ENCODE measurements around the gene OPRL1.
A peak's percentile ranks its signal among the peaks of the same experiment; 100 is the strongest.

Gene OPRL1

GRCh38 chr20:64056639-64056888 lies 23.3 kb upstream of the OPRL1 start (continued):
- TF ChIP-seq ZBTB8A (tag by site-specific recombination; IDR thresholded peaks at IDR 0.05) = no peak
- no peak for TF ChIP-seq ZSCAN30 (tag by site-specific recombination; IDR thresholded peaks at IDR 0.05)
- no peak for TF ChIP-seq ZNF26 (tag by site-specific recombination; IDR thresholded peaks at IDR 0.05)
- no peak for TF ChIP-seq ZNF274 (IDR thresholded peaks at IDR 0.05; ENCODE audit: low read length)
- no peak for TF ChIP-seq ZNF274 (tag by site-specific recombination; IDR thresholded peaks at IDR 0.05; ENCODE audit: borderline replicate concordance)

GRCh38 chr20:64056889-64057627 lies 22.8 kb upstream of the OPRL1 start:
- TF ChIP-seq KLF8 (tag by site-specific recombination; IDR thresholded peaks at IDR 0.05) (no peak), ZBTB26 (tag by site-specific recombination; optimal IDR thresholded peaks at IDR 0.05) (peak; percentile 2)
- Histone ChIP-seq H3K27ac (ENCODE audit: extremely low read depth, low read depth, low read length) (no peak overlapping the region), H3K9me3 (ENCODE audit: control insufficient read depth, insufficient read depth, low read depth, low read length) (no peaks in the 10 kb centered on the region), H3K36me3 (ENCODE audit: control insufficient read depth in 2 of 2, insufficient read depth in 1 of 2, low read length in 2 of 2) (no peaks in the 10 kb centered on the region), H3K4me3 (ENCODE audit: low read depth, low read length) (no peak overlapping the region), H3K4me1 (ENCODE audit: control insufficient read depth, insufficient read depth, low read length) (no peaks in the 10 kb centered on the region)
- CTCF ChIA-PET = interaction anchor here (0.5 to 2.8 kb wide), 9 partner anchors 13 to 171 kb away, joined by 3 to 39 read pairs (median 4); partner anchors contain the start of gene PRPF6
- POLR2A ChIA-PET = no interaction called here

GRCh38 chr20:64057628-64058498 lies 22.0 kb upstream of the OPRL1 start:
- no peak overlapping the region for H3K4me3 ChIP-seq (ENCODE audit: low read depth, low read length)
- ChIA-PET CTCF (interaction anchor here (0.5 to 2.8 kb wide), 10 partner anchors 14 to 171 kb away, joined by 3 to 39 read pairs (median 4); partner anchors contain the start of gene PRPF6), POLR2A (no interaction called here)
- TF ChIP-seq BCL11B (tag by site-specific recombination; IDR thresholded peaks at IDR 0.05; ENCODE audit: low read depth) (no peak), GLIS1 (tag by site-specific recombination; IDR thresholded peaks at IDR 0.05) (peak; percentile 99), ZNF529 (tag by site-specific recombination; IDR thresholded peaks at IDR 0.05; ENCODE audit: insufficient replicate concordance) (no peak), KLF17 (tag by site-specific recombination; IDR thresholded peaks at IDR 0.05) (no peak; the same call in 1 of the 2 replicates), ZNF10 (tag by site-specific recombination; IDR thresholded peaks at IDR 0.05) (peak; percentile 92), ZNF548 (tag by site-specific recombination; IDR thresholded peaks at IDR 0.05) (no peak), ZBTB8A (tag by site-specific recombination; IDR thresholded peaks at IDR 0.05) (peak; percentile 43; the same call in 1 of the 2 replicates), HIC1 (tag by site-specific recombination; IDR thresholded peaks at IDR 0.05) (0 out of 2 replicates have a peak, but pooled peaks have one; percentile 31), ZNF658 (tag by site-specific recombination; IDR thresholded peaks at IDR 0.05) (no peak), KLF10 (tag by site-specific recombination; IDR thresholded peaks at IDR 0.05) (no peak), ZNF18 (tag by site-specific recombination; IDR thresholded peaks at IDR 0.05) (no peak), SALL2 (tag by site-specific recombination; IDR thresholded peaks at IDR 0.05; ENCODE audit: borderline replicate concordance) (no peak)

More at GRCh38 chr20:64057628-64058498, 22.0 kb upstream of the OPRL1 start:
- no peaks in the 10 kb centered on the region for H3K9me3 ChIP-seq (ENCODE audit: control insufficient read depth, insufficient read depth, low read depth, low read length)
- no peaks in the 10 kb centered on the region for H3K36me3 ChIP-seq (ENCODE audit: control insufficient read depth in 2 of 2, insufficient read depth in 1 of 2, low read length in 2 of 2)
- H3K4me1 ChIP-seq (ENCODE audit: control insufficient read depth, insufficient read depth, low read length) = no peaks in the 10 kb centered on the region
- no peak overlapping the region for H3K27ac ChIP-seq (ENCODE audit: extremely low read depth, low read depth, low read length)

Data from HEK293 (cell line).